Endothelial cell of umbilical vein (primary cell): ENCODE measurements around the gene CCDC138.

ENCODE experiments used
- CTCF ChIP-seq, 2 donors: IDR thresholded peaks; 1 replicate in 1 of 2; 2 replicates in 1 of 2; pipeline ENCODE4 v1.5.1; 2011; ENCODE audit warnings: low read length in 2 of 2, mild to moderate bottlenecking in 2 of 2, moderate library complexity in 2 of 2, control low read depth in 1 of 2, inconsistent platforms in 1 of 2, low read depth in 1 of 2; ENCODE audit not compliant: insufficient read depth in 1 of 2; ENCODE audit errors: extremely low read depth in 1 of 2
- EZH2 ChIP-seq: IDR thresholded peaks from 2 replicates; pipeline ENCODE4 v1.6.1; 2012; ENCODE audit warnings: borderline replicate concordance, low read depth, mild to moderate bottlenecking, moderate library complexity, low read length, inconsistent platforms; ENCODE audit not compliant: severe bottlenecking
- FOS ChIP-seq: IDR thresholded peaks from 2 replicates; pipeline ENCODE4 v1.6.1; 2011; ENCODE audit warnings: mild to moderate bottlenecking, low read length, moderate library complexity, borderline replicate concordance; ENCODE audit not compliant: insufficient read depth
- MYC ChIP-seq: IDR thresholded peaks from one replicate; pipeline ENCODE4 v1.6.1; 2011; ENCODE audit warnings: mild to moderate bottlenecking, low read depth, low read length
- POLR2A ChIP-seq: IDR thresholded peaks from 2 replicates; pipeline ENCODE4 v1.6.1; 2012; ENCODE audit warnings: low read depth, mild to moderate bottlenecking, control low read depth, low read length

- no peak for TF ChIP-seq CTCF (IDR thresholded peaks at IDR 0.05; ENCODE audit: extremely low read depth in 1 of 2, insufficient read depth in 1 of 2, low read depth in 1 of 2, low read length in 2 of 2)
- no peak for TF ChIP-seq MYC
- TF ChIP-seq EZH2, result no peak
- no peak for TF ChIP-seq POLR2A
- no peak for TF ChIP-seq FOS
These were observed 118.1 kb downstream of the CCDC138 start for GRCh38 chr2:108904680-108905079.
